ENCODE measurements around the gene RAB13. TPM values are rescaled to one million over a fixed set of nuclear protein-coding genes. Genes with fewer than 3 reads are reported as not detected.

The RAB13 gene
- total and polyA plus RNA-seq, 2 of the 13 experiments (the other 11 are each of a cell fraction or from before 2014, with no cell fraction given), result 15.9 to 24.7 TPM

DNA sequence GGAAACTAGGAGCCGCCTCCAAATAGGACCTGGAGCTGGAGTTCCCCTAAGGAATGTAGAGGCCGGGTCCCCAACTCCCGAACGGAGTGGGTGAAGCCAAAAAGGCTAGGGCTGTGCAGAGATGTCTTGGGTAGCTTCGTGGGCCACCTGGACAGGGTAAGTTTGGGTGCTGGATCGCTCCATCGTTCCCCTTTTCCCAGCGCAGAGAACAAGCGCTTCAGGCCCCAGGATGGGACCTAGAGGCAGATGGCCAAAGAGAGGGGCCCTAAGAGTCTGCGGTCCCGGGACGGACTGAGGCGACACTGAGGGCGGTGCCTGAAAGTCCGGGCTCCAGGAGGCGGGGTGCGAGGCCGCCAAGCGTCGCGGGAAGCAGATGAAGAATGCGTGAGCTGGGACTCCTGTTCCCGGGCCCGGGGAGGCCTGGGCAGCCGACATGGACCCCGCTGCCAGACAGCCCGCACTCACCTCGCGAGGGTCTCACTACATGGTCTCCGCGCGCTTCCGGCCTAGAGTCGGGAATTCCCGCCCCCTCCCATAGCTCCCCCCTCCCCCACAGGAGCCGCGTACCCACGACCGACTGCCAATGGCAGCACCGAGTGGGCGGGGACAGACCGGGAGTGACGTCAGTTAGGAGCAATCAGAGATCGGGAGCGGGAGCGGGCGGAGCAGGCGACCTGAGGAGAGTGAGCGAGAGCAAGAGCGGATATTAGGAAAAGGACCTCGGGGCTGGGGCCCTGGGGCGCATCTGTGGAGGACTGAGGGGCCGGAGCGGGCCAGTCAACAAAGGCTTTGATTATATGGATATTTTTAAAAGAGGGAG lies 22.9 kb downstream of the RAB13 start, which contains the start of gene SLC39A1 (continued):
- TF ChIP-seq ZNF333 (CRISPR knock-in tag; IDR thresholded peaks at IDR 0.05; ENCODE audit: borderline replicate concordance), result no peak
- TF ChIP-seq TAF1 (CRISPR knock-in tag; IDR thresholded peaks at IDR 0.05), result peak; percentile 69
- TF ChIP-seq ZNF441 (CRISPR knock-in tag; IDR thresholded peaks at IDR 0.05; ENCODE audit: borderline replicate concordance), result peak; percentile 81; the same call in 1 of the 2 replicates
- TF ChIP-seq CREB1 (IDR thresholded peaks at IDR 0.05), result peak; percentile 95
- peak; percentile 90 for TF ChIP-seq CREB1 (CRISPR knock-in tag; IDR thresholded peaks at IDR 0.05)
- no peak for TF ChIP-seq ZBTB14 (CRISPR knock-in tag; IDR thresholded peaks at IDR 0.05)
- TF ChIP-seq AGO1 (IDR thresholded peaks at IDR 0.05; ENCODE audit: low read depth, low read length, poor library complexity, severe bottlenecking), result peak; percentile 48
- no peak for TF ChIP-seq NR2F6 (IDR thresholded peaks at IDR 0.05)
- TF ChIP-seq NR2F6 (CRISPR knock-in tag; IDR thresholded peaks at IDR 0.05), result no peak; the same call in 1 of the 2 replicates
- peak; percentile 14; the same call in 1 of the 2 replicates for TF ChIP-seq HDAC2 (CRISPR knock-in tag; IDR thresholded peaks at IDR 0.05)
- no peak for TF ChIP-seq PLRG1 (conservative IDR thresholded peaks at IDR 0.05)
- no peak for TF ChIP-seq KLF15 (CRISPR knock-in tag; IDR thresholded peaks at IDR 0.05; ENCODE audit: borderline replicate concordance)
- no peak for TF ChIP-seq STAG1 (CRISPR knock-in tag; IDR thresholded peaks at IDR 0.05)
- TF ChIP-seq ZNF317 (CRISPR knock-in tag; IDR thresholded peaks at IDR 0.05), result peak; percentile 28; the same call in 1 of the 2 replicates
- TF ChIP-seq IRF2 (CRISPR knock-in tag; IDR thresholded peaks at IDR 0.05), result peak; percentile 13; the same call in 1 of the 2 replicates
- TF ChIP-seq, protein P1, sequence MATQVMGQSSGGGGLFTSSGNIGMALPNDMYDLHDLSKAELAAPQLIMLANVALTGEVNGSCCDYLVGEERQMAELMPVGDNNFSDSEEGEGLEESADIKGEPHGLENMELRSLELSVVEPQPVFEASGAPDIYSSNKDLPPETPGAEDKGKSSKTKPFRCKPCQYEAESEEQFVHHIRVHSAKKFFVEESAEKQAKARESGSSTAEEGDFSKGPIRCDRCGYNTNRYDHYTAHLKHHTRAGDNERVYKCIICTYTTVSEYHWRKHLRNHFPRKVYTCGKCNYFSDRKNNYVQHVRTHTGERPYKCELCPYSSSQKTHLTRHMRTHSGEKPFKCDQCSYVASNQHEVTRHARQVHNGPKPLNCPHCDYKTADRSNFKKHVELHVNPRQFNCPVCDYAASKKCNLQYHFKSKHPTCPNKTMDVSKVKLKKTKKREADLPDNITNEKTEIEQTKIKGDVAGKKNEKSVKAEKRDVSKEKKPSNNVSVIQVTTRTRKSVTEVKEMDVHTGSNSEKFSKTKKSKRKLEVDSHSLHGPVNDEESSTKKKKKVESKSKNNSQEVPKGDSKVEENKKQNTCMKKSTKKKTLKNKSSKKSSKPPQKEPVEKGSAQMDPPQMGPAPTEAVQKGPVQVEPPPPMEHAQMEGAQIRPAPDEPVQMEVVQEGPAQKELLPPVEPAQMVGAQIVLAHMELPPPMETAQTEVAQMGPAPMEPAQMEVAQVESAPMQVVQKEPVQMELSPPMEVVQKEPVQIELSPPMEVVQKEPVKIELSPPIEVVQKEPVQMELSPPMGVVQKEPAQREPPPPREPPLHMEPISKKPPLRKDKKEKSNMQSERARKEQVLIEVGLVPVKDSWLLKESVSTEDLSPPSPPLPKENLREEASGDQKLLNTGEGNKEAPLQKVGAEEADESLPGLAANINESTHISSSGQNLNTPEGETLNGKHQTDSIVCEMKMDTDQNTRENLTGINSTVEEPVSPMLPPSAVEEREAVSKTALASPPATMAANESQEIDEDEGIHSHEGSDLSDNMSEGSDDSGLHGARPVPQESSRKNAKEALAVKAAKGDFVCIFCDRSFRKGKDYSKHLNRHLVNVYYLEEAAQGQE (IDR thresholded peaks at IDR 0.05; ENCODE audit: borderline replicate concordance in 1 of 2, low read depth in 1 of 2, low read length in 2 of 2), result 0 out of 4 replicates have a peak, but pooled peaks of 1 of the 2 experiments have one; percentile 5
- peak; percentile 45 for TF ChIP-seq ZNF407 (CRISPR knock-in tag; IDR thresholded peaks at IDR 0.05; ENCODE audit: not compliant biosample characterization)
